Gastroesophageal sphincter (tissue), 3 donors: Measurements from ENCODE around the gene PPP3CA.

Experiments used
- POLR2A ChIP-seq, 2 donors: fragments of 450-650 bp; IDR thresholded peaks; one replicate each; pipeline ENCODE4 v1.6.1; 2017; ENCODE audit warnings: antibody characterized with exemption in 2 of 2, mild to moderate bottlenecking in 2 of 2, moderate library complexity in 1 of 2
- TF ChIP-seq, protein P1 (sequence below), 4 experiments: fragments of 200-600 bp in 2 of 4; fragments of 450-650 bp in 2 of 4; sonication (generic) in 1 of 4; IDR thresholded peaks; one replicate each; pipeline ENCODE4 v1.5.1; 2017 to 2019; ENCODE audit warnings: antibody characterized with exemption in 4 of 4, mild to moderate bottlenecking in 2 of 4, moderate library complexity in 2 of 4

DNA sequence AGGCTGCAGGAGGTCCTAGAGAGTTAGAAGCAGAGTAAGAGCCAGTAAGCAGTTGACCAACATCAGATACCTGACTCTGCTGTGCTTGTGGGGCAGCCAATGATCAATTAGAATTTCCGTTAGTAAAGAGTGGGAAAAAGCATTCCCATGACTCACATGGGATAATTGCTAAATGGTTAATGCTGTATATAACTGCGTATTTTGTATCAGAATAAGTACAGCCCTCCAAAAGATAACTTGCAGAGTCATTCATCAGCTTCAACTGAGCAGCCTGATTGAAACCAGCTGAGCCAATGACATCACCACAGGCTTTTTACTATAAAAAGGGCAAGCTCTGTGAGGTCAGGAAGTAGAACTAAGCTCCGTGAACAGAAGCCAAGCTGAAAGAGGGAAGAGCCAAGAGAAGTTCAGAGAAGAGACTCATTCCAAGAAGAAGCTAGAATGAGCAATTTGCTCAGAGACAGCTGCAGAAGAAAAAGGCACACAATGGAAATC is 67.9 kb downstream of the PPP3CA start:
- TF ChIP-seq POLR2A (IDR thresholded peaks at IDR 0.05) = no peak
- TF ChIP-seq, protein P1, sequence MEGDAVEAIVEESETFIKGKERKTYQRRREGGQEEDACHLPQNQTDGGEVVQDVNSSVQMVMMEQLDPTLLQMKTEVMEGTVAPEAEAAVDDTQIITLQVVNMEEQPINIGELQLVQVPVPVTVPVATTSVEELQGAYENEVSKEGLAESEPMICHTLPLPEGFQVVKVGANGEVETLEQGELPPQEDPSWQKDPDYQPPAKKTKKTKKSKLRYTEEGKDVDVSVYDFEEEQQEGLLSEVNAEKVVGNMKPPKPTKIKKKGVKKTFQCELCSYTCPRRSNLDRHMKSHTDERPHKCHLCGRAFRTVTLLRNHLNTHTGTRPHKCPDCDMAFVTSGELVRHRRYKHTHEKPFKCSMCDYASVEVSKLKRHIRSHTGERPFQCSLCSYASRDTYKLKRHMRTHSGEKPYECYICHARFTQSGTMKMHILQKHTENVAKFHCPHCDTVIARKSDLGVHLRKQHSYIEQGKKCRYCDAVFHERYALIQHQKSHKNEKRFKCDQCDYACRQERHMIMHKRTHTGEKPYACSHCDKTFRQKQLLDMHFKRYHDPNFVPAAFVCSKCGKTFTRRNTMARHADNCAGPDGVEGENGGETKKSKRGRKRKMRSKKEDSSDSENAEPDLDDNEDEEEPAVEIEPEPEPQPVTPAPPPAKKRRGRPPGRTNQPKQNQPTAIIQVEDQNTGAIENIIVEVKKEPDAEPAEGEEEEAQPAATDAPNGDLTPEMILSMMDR (IDR thresholded peaks at IDR 0.05) = no peak
